ENCODE results near the gene FAM83F.

Gene FAM83F

DNA sequence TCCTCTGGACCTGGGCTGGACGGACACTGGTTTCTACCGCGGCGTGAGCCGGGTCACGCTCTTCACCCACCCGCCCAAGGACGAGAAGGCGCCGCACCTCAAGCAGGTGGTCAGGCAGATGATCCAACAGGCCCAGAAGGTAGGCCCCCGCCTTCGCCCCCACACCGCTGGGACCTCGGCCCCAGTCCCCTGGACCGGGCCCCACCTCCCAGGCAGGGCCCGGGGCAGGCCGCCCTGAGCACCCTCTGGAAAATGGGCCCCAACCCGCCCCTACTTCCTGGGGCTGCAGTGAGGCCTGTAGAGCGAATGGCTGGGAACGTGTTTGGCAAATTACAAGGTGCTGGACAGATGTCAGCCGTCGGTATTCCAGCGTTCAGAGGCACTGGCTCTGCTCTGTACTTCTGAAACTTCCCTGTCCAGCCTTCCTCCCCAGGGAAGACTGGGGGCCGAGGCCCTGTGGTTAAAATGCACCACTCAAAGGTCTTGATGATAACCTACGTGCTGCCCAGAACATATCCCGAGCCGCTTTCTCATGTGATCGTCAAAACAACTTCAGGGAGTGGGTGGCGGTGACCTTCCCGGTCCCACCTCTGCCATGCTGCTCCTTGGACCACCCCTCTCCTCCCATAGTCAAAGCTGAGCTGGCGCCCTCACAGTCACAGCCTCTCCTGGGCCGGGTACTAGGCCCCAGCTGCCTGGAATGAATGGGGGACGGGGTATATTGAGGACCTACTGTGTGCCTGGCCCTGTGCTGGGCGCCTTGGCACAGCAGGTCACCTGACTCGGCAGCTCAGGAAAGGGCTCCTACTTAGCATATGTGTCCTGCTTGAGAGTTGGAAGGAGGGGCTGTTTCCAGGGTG, 869 bp downstream of the FAM83F start:
- no peak for DNase-seq

DNA sequence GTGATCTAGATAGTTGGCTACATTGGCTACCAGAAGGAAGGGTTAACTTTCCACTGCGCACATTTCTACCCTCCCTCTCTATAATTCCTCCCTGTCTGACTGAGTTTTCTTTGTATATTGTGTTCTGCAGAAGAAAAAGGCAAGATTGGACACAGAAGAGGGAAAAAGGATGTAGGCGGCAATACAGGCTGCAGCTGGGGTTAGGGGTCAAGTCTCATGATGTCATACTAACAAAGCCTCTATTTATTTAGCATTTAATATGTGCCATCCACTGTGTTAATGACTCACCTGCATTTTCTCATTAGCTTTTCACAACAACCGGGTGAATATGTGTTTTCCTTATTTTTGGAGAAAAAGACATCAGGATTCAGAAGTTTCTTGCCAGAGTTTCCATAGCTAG, 2.0 kb downstream of the FAM83F start:
- no peak for DNase-seq

DNA sequence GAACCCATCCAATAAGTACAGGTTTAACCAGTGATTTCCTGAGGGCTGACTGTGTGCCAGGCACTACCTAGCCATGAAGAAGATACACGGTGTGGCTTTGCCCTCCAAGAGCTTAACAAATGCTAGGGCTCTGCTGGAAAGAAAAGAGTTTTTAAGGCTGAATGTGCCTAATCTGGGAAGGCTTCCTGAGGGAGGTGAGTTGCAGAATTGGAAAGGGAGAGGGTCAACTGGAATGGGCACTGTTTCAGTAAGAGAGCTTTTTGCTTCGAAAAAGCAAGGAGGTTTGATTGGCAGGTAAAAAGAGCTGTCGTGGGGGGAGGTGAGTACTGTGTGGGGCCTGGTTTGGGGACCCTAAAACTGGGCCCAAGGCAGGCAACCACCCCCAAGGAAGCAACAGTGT, 2.7 kb downstream of the FAM83F start:
- no peak for DNase-seq

DNA sequence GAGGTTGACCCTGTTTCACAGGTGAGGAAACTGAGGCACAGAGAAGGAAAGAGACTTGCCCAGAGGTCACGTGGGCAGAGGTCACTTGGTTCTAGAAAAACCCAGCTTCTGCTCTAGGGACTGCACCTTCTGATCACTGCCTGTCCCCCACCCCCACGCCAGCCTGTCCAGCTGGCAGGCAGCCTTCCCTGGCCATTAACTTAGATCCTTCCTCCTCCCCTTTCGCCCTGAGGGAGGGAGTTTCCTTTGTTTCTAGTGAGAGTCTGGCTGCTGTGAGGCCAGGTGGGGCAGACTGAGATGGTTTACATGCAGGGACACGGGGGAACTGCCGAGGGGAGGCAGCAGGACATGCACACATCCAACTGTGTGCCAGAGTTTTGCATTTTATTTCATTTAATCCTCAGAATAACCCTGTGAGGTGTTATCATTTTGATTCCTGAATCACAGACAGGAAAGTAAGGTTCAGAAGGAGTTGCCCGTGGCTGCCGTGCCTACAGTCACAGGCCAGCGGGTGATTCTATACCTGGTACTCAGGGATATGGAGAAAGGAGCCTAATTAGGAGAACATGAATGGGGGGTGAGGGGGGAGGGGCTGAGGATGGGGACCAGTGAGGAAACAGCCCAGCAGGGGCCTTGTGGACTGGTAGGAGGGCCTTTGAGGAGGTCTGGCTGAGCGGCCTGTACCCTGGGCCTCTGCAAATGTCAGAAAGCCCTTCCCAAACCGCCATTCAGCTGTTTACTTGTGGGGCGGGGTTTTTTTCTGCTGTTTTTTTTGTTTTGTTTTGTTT, 3.4 kb downstream of the FAM83F start:
- DNase-seq = no peak

DNA sequence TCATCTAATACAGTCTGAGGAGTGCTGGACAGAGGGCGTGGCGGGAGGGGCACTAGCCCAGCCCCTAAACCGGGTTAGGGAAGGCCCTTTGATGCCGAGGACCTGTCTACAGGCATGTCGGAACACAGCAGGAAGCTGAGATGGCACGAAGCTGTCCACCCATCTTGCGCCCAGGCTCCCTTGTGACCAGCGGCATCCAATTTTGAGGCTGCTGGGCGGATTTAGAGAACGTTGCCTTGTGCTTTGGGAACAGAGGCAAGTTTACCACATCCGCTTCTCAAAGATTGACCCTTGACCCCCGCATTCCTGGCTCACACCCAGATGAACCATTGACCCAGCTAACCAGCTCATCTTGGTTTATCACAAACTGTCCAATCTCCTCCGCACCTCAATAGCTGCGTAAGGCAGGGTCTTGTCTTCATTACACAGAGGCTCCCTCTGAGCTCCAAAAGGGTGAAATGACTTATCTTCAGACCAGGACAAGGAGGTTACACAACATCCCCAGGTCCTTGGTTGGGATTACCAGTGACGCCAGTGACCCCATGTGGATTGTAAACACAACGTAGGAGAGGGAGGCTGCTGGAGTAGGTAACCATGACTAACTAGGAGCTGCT, 4.5 kb downstream of the FAM83F start:
- DNase-seq = peak; percentile 7

DNA sequence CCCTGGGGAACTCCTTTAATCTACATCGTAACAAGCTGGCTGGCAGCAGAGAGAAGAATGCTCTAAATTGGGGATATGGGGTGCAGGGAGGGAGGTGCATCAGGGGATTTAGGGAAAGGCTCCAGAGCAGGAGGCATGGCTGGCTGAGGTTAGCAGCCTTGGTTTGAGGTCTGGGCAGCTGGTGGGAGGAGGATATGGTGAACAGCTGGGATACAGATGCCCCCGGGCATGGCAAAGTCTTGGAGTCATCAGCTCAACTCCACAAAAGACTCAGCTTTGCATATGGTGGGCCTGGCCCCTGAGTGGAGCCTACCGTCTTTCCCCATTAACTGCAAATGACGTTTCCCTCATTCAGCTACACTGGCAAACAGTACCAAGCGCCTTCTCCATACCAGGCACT, 5.4 kb downstream of the FAM83F start:
- no peak for DNase-seq

DNA sequence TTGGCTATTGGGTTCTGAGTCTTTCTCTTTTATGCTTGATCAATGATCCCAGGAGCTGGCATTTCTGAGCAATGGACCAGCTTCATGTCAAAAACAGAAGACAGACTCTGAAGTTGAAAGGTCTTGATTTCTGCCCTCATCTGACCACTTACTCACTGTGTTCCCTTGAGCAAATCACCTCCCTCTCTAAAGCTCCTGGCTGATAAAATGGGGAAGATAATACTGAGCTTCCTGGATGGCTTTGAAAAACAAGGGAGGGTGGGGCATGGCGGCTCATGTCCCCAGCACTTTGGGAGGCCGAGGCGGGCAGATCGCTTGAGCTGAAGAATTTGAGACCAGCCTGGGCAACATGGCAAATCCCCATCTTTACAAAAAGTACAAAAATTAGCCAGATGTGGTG, 6.4 kb downstream of the FAM83F start:
- DNase-seq = no peak

DNA sequence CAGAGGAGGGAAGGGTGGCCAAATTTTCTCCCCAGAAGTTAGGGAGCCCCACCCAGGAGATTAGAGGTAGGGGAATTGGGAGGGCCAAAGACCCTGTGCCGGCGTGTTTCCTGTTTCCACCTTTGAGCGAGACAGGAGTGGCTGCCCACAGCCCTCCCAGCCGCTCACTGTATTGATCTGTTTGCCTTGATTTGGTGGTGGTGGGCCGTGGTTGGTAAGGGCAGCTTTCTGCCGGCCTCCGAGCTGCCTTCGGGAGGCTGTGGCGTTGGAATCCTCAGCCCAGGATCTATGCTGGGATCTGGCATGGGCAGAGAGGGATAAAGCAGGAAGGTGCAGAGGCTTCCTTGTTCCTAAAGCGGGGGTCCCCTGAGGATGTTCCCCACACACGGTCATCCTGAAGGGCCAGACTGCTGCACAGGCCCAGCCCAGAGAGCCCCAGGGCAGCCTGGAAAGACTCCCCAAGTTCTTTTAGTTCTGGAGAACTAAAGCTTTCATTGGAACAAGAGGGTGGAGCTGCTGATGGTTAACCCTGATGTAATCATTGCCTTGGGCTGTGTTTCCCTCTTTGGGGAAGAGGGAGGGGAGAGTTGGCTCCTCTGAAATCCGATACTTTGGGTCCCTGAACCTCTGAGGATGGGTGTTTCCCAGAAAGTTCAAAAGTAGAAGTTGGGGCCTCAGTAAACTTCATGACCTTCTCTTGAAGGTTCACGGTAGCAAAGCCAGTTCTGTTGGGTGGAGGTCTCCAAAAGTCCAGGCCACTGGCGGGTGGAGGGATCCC, 7.2 kb downstream of the FAM83F start:
- no peak for DNase-seq

DNA sequence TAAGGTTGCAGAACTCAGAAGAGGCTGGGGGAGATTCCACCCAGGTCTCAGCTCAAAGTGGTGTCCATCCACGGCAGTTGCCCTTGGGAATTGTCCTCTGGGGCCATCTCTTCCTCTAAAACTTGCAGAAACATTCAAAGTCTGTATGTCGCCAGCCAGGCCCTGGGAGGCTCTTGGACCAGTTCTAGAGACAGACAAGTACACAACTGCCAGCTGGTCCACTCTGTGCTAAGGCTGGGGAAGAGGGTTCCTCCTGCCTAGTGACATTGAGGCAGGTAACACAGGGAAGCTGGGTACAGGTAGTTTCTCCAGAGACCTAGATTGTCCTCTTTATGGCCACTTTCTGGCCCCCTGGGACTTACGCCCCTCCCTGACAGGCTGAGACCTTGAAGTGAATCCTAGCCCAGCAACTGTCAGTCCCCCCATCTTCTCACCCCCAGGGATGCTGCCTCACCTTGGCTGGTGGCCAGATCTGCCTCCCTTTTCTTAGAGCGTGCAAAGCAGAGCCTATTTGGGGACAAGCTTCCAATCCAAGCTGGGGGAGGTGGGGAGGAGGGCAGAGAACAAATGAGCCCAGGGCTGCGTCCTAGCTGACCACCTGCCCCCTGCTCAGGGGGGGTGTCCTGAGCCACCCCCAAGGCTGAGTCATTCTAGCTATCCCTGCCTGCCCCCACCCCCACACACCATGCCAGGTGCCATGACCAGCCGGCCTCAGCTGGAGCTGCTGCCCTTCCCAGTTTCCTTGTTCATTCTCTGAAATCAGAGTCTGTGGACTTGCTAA, 8.4 kb downstream of the FAM83F start:
- no peak for DNase-seq

DNA sequence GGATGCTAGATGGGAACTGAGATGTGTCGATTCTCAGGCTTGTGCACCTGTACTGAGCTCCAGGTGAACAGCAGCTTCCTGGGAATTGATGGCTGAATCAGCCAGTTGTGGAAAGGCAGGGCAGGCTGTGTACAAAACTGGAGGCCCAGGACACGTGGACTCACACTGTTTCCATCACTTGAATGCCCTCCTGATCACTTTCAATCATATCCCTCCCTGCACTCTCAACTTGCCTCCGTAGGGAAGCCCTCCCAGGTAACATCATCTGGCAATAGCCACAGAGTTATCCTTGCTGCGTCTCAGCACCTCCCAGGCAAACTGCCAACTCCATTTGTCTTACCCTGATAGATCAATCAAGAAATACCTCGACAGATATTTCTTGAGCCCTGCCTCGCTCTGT, 10.1 kb downstream of the FAM83F start:
- DNase-seq = no peak

DNA sequence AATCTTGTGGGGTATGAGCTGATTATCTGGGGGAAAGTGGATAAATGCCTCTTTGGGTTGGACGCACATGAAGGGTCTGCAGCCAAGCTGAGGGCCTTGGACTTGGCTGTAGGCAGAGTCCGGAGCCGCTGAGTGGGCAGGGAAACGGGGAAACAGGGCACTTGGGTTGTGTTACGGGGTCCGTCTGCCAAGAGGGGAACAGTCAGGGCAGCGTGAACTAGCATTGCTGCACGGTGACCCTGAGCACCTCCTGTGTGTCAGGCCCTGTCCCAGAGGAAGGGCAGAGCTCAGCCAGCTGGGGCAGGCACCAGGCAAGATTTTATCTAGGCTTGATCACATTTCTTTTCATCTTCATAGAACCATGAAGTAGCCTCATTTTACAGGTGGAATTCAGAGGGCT, 11.9 kb downstream of the FAM83F start:
- no peak for DNase-seq

DNA sequence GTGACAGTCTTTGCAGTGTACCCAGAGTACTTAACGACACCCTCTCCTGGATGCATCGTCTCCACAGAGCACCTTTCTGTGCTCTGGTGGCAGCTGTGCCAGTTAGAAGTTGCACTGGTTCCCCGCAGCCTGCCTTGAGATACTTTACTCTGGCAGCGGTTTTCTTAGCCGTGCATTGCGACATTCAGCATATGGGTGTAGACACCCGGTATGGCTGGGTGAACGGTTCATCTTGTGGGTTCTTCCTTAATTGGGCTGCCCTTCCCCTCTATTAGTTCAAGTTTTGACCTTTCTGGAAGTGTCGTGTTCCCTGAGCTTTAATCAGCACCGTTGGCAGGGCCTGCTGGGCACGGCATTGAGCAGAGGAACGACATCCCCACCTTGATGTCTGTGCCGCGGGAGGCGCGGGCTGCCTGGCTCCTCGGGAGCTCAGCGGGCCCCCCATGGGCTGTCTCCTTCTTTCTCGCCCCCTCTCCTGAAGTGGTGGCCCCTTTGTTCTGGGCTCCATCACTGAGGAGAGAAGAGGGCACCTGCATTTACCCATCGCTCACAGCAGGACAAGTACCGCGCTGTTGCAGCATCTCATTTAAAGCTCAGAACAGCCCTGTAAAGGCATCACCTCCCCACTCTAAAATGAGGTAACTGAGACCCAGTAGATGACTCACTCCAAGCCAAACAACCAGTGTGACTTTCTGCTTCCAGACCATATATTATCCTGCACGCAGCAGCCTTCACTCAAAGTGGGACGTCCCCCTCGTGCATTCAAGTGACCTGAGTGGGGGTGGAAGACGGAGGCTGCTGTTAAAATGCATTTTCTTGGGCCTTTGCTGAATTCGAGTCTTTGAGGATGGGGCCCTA, 13.3 kb downstream of the FAM83F start:
- no peak for DNase-seq

DNA sequence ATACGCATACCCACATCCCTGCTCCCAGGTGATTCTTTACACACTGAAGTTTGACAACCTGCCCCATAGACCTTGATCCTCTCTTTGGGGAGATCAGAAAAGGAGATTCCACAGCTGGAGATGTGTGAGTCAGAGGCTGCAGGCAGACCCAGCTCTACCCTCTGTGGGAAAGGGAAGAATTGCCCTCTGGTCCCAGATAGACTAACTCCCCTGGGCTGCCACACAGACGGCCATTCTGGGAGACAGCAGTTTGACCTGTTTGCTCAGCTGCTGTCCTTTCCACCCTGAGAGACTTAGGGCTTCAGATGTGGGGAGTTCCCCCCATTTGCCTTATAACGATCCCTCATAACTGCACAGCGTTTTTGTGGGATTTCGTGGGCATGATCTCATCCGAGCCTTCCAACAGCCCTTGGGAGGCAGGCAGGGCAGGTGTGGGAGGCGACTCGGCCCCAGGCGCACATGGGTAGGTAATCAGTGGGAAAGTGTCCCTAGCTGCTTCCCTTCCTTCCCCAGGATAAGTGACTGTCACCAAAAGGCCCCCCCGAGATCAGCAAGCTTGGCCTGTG, 14.1 kb downstream of the FAM83F start:
- no peak for DNase-seq

DNA sequence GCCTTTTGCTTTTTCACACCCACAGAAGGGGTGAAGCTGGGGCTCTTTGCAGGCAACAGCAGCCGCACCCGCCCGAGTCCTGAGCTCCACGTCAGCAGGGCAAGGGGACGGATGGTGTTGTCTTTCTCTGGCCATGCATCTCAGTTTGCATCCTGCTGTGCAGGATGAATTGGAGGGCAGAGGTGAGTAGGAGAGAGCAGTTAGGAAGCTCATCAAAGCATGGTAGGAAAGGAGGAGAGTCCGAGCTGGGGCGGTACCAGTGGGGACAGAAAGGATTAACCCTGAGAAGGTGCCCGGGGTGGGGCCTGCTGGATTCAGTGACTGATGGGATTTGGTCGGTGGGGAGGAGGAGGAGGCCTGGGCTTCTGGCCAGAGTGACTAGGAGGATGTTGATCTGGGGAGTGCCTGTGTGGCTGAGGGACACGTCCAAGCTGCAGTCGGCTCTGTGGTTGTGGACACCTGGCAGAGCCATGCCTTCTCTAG, 14.6 kb downstream of the FAM83F start:
- no peak for DNase-seq

DNA sequence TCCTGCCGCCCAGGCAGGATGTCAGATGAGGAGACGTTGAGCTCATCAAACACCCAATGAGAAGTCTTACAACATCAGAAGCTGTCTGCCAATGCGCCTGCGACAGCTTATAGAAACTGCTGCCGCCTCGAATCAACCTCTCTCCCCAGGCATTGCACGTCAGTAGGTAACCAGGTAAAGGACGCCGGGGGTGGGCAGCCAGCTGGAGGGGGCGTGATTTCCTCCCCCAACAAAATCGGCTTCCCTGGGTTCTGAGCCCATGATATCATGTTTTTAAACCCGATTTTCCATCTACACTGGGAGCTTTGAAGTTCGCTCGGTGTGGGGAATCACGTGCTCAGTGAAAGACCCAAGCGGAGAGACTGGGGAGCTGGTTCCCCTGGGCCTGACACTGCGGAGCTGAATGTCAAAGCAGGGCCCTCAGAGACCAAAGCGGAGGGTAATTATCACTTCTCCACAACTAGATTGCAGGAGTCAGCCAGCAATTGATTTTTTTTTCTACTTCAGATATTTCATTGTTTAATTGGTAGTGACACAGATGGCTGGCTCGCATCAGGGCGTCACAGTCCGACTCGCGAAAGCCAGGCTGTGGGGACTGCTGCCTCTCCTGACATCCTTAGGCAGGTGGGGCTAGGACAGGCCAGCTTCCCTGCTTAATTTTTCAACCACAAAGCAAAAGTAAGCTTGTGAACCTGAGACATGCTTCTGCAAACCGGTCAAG, 15.4 kb downstream of the FAM83F start:
- no peak for DNase-seq

DNA sequence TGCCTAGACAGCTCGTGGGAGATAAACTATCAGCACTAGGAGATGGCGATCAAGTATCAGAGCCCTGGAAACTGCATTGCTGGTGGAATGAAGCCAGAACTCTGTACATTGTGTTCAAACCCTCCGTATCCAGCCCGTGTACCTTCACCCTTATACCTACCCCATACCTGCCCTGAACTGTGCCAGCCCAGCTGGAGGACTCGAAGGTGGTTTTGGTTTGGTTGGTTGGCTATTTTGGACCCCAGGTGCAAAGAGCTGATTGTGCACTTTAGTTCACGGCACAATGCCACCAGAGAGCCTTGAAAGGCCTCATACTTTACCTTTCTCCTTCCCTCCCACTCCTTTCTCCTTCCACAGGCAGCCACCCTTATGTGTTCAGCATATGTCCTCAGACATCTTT, 16.0 kb downstream of the FAM83F start:
- DNase-seq = no peak

DNA sequence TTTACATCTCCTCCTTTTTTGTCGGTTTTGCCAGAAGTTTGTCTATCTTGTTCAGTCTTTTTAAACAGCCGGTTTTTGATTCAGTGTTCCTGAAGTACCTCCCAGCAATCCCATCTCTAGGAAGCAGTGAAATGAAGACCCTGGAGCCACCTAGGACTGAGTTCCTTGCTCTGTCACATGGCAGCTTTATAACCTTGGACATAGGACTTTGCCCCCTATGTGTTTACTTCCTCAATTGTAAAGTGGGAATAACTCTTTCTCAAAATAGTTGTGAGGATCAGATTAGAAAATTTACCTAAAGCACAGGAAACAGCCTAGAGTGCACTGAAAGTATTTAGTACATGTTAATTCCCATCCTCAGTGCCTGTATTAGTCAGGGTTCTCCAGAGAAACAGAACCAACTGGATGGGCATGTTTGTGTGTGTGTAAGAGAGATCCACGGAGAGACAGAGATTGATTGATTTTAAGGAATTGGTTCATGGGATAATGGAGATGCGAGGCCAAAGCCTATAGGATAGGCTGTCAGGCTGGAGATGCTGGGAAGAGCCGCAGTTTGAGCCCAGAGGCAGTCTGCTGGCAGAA, 20.0 kb downstream of the FAM83F start:
- DNase-seq = no peak

DNA sequence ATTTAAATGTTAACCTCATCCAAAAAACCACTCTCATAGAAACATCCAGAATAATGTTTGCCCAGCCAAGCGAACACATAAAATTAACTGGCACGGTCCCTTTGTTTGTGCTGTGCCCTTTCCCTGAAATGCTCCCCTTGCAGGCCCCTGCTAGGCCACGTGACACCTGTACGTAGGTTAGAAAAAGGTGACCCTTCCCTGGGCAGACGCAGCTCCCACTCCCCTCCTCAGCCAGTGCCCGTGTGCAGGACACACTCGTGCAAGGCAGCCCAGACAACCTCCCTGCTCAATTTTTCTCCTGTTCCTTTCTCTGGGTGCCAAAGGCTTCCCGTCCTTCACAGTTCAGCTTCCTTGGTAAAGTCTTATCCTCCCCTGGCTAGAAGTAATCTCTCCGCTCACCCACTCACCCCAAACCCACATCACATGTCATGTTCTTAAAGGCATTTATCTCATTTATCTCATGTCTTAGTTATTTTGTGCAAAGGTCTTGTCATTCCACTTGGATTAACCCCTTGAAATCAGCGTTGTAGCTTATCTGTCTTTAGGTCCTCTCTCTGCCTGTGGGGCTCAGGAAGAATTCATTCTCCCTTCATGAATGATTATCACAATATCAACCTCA, 20.7 kb downstream of the FAM83F start:
- DNase-seq = no peak

DNA sequence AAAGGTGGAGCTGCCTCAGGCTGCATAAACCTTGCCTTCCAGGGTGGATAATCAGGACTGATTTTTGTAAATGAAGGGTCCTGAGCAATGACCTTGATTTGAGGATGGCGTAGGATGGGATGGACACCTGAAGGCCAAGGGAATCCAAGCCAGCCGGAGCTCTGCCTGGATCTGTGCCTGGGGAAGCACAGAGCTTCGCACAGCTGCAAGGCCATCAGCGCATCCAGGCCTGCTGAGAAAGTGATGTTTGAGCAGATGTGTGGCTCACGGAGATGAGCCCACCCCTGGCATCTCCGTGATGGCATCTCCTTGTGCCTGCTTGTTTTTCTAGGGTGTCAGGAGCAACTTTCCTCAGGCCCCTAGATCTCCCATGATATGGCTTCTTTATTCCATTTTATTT, 23.3 kb downstream of the FAM83F start:
- DNase-seq = no peak
